ENCODE measurements around the gene SH2D4B. TPM values are rescaled to one million over a fixed set of nuclear protein-coding genes. Genes with fewer than 3 reads are reported as not detected.

Gene SH2D4B
- total and polyA plus RNA-seq, 2 donors (not counting 3 experiments of a cell fraction or from before 2014, with no cell fraction given), result not detected

DNA sequence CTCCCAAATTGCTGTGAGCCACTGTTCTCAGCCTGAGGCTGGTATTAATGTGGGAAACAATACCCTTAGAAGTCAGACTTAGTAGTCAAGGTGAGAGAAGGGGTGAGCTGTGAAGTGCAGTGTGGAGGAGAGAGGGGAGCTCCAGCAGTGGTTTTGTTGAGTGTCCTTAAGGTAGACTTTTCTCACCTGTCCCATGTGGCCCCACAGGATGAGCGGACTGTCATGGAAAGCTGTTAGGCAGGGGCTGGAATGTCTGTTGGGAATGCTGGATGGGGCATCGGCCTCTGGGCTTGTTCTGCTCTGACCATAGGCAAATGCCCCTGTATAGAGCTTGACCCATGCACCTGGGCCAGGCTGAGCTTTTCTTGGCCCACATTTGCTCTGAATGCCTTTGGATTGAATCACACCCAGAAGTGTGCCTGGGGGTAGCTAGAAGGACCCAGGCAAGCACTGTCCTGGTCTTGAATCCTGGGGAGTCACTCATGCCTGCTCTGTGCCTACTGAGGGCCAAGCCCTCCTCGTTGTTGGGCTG lies 36.3 kb upstream of the SH2D4B start:
- H3K36me3 ChIP-seq (ENCODE audit: control insufficient read depth in 2 of 2, extremely low read depth in 1 of 2, insufficient read depth in 2 of 2, low read length in 2 of 2), result no peaks in the 10 kb centered on the region
- ChIA-PET POLR2A (interaction anchor here (1.1 kb wide), 1 partner anchor 49 kb away, joined by 3 read pairs; no protein-coding TSS in a partner anchor), CTCF (interaction anchor here (0.7 to 21.9 kb wide), 4 partner anchors 8 to 42 kb away, joined by 3 to 1118 read pairs (median 9); partner anchors contain the start of gene TSPAN14)
- no peak for DNase-seq (ENCODE audit: low read depth, low spot score)
- H3K4me3 ChIP-seq (replicated peaks in 1 of 3; ENCODE audit: insufficient read depth in 1 of 3, low read depth in 1 of 3, low read length in 3 of 3), result no peak overlapping the region
- H3K79me2 ChIP-seq (ENCODE audit: control insufficient read depth, insufficient read depth, low read length), result peaks cover 86% of the 10 kb centered on the region
- TF ChIP-seq GATA2 (IDR thresholded peaks at IDR 0.05; ENCODE audit: insufficient read depth, insufficient read length, low read depth, low read length) (no peak), JUN (IDR thresholded peaks at IDR 0.05; ENCODE audit: borderline replicate concordance, insufficient read depth, insufficient read length, low read depth) (no peak), POLR2A (IDR thresholded peaks at IDR 0.05; ENCODE audit: low read depth, low read length) (no peak), EZH2 (IDR thresholded peaks at IDR 0.05; ENCODE audit: borderline replicate concordance, low read depth, low read length, severe bottlenecking) (no peak), FOS (IDR thresholded peaks at IDR 0.05; ENCODE audit: borderline replicate concordance, insufficient read depth, low read length) (no peak), MYC (IDR thresholded peaks at IDR 0.05; ENCODE audit: low read depth, low read length) (no peak), POLR2AphosphoS5 (IDR thresholded peaks at IDR 0.05; ENCODE audit: insufficient read depth, low read depth, low read length) (no peak)
- TF ChIP-seq, protein P1, sequence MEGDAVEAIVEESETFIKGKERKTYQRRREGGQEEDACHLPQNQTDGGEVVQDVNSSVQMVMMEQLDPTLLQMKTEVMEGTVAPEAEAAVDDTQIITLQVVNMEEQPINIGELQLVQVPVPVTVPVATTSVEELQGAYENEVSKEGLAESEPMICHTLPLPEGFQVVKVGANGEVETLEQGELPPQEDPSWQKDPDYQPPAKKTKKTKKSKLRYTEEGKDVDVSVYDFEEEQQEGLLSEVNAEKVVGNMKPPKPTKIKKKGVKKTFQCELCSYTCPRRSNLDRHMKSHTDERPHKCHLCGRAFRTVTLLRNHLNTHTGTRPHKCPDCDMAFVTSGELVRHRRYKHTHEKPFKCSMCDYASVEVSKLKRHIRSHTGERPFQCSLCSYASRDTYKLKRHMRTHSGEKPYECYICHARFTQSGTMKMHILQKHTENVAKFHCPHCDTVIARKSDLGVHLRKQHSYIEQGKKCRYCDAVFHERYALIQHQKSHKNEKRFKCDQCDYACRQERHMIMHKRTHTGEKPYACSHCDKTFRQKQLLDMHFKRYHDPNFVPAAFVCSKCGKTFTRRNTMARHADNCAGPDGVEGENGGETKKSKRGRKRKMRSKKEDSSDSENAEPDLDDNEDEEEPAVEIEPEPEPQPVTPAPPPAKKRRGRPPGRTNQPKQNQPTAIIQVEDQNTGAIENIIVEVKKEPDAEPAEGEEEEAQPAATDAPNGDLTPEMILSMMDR (IDR thresholded peaks at IDR 0.05; ENCODE audit: extremely low read depth in 1 of 2, insufficient read depth in 1 of 2, low read depth in 1 of 2, low read length in 2 of 2), result no peak
- intact Hi-C loops (cut with micrococcal nuclease), result no loop called here
- no peak for FAIRE-seq
- dilution Hi-C loops (cut with MboI; ENCODE audit: extremely low pct_ligation_motif_present, low sequenced_read_pairs), result no loop called here
- H4K20me1 ChIP-seq (replicated peaks; ENCODE audit: control insufficient read depth, extremely low read depth, insufficient read depth, low read length), result no peaks in the 10 kb centered on the region
- no peaks in the 10 kb centered on the region for H3K9me3 ChIP-seq (replicated peaks; ENCODE audit: control insufficient read depth, insufficient read depth, low read length)
- no TSS peak for BruUV-seq (replicated peaks)
- no peaks in the 10 kb centered on the region for H3K9me1 ChIP-seq (replicated peaks; ENCODE audit: control insufficient read depth, extremely low read depth, insufficient read depth, low read length)
- no peak overlapping the region for H3K4me2 ChIP-seq (ENCODE audit: insufficient read depth, low read length)
- H3K27me3 ChIP-seq (ENCODE audit: control insufficient read depth in 2 of 2, insufficient read depth in 2 of 2, low read length in 2 of 2), result no peaks in the 10 kb centered on the region
- peak overlapping the region; percentile 96 for H3K27ac ChIP-seq (ENCODE audit: insufficient read depth, low read depth, low read length)
- H3K9ac ChIP-seq (replicated peaks; ENCODE audit: extremely low read depth, insufficient read depth, low read length), result peak overlapping the region; percentile 6
- no peak overlapping the region for H2AFZ ChIP-seq (ENCODE audit: low read depth, low read length)
- H3K4me1 ChIP-seq (ENCODE audit: control insufficient read depth, extremely low read depth, insufficient read depth, low read length), result peaks cover 96% of the 10 kb centered on the region

All from endothelial cell of umbilical vein (primary cell).